ENCODE results near the gene ACTN3. TPM values are rescaled to one million over a fixed set of nuclear protein-coding genes. Genes with fewer than 3 reads are reported as not detected.

Gene ACTN3
- total and polyA plus RNA-seq, 4 donors: 3.0 TPM; not detected in 3

GRCh38 chr11:66548041-66548440 lies 1.3 kb downstream of the ACTN3 start:
- Histone ChIP-seq H3K36me3 (ENCODE audit: control insufficient read depth in 1 of 2, insufficient read depth in 2 of 2, low read length in 1 of 2) (no peaks in the 10 kb centered on the region), H3K27ac (ENCODE audit: low read depth in 1 of 2, low read length in 2 of 2) (no peak overlapping the region), H3K4me3 (ENCODE audit: low read length in 2 of 2) (no peak overlapping the region), H3K4me1 (ENCODE audit: control insufficient read depth in 1 of 2, insufficient read depth in 2 of 2, low read length in 2 of 2) (no peaks in the 10 kb centered on the region), H3K27me3 (ENCODE audit: control insufficient read depth in 1 of 2, insufficient read depth in 2 of 2, low read length in 1 of 2) (no peaks in the 10 kb centered on the region), H3K9me3 (ENCODE audit: control insufficient read depth, low read length) (no peaks in the 10 kb centered on the region)
- WGBS, 2 donors: 49 to 62% methylated on average over 11 of the region's 11 CpGs
- ATAC-seq (ENCODE audit: low FRiP score) (no peak), DNase-seq (no peak)
- intact Hi-C loops (cut with DNase I): no loop called here

- no peaks in the 10 kb centered on the region for H3K9me3 ChIP-seq (ENCODE audit: control insufficient read depth, low read length)
- intact Hi-C loops (cut with DNase I): no loop called here
Observed at GRCh38 chr11:66548774-66549630, 2.3 kb downstream of the ACTN3 start.

DNA sequence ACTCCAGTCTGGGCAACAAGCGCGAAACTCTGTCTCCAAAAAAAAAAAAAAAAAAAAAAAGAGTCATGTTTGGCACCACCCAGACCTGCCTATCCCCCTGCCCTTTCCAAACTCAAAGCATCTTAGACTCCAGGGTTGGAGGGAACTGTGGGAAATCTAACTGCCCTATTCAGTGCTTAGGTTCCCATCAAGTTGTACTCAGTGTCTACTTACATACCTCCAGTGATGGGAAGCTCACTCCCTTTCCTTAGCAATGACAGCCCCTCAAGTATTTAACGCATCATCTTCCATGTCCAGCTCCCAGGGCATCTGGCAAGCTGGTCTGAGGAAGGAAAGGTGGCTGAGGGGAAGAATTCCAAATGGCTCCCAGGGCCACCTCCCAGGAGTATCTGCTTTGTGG lies 3.0 kb downstream of the ACTN3 start:
- H3K27me3 ChIP-seq (ENCODE audit: control insufficient read depth in 1 of 2, insufficient read depth in 2 of 2, low read length in 1 of 2): no peaks in the 10 kb centered on the region
- WGBS, 2 donors: 93 to 97% methylated on average over 3 of the region's 3 CpGs
- H3K27ac ChIP-seq (ENCODE audit: low read depth in 1 of 2, low read length in 2 of 2): no peak overlapping the region
- no peaks in the 10 kb centered on the region for H3K9me3 ChIP-seq (ENCODE audit: control insufficient read depth, low read length)
- no peak for ATAC-seq (ENCODE audit: low FRiP score)
- intact Hi-C loops (cut with DNase I): no loop called here
- H3K36me3 ChIP-seq (ENCODE audit: control insufficient read depth in 1 of 2, insufficient read depth in 2 of 2, low read length in 1 of 2): no peaks in the 10 kb centered on the region
- H3K4me1 ChIP-seq (ENCODE audit: control insufficient read depth in 1 of 2, insufficient read depth in 2 of 2, low read length in 2 of 2): no peaks in the 10 kb centered on the region
- no peak overlapping the region for H3K4me3 ChIP-seq (ENCODE audit: low read length in 2 of 2)
- no peak for DNase-seq

More at GRCh38 chr11:66548774-66549630, 2.3 kb downstream of the ACTN3 start:
- no peaks in the 10 kb centered on the region for H3K27me3 ChIP-seq (ENCODE audit: control insufficient read depth in 1 of 2, insufficient read depth in 2 of 2, low read length in 1 of 2)
- DNase-seq: no peak
- no peak for ATAC-seq (ENCODE audit: low FRiP score)
- WGBS, 2 donors: 56 to 58% methylated on average over 16 of the region's 16 CpGs
- H3K4me1 ChIP-seq (ENCODE audit: control insufficient read depth in 1 of 2, insufficient read depth in 2 of 2, low read length in 2 of 2): no peaks in the 10 kb centered on the region
- no peaks in the 10 kb centered on the region for H3K36me3 ChIP-seq (ENCODE audit: control insufficient read depth in 1 of 2, insufficient read depth in 2 of 2, low read length in 1 of 2)
- no peak overlapping the region for H3K4me3 ChIP-seq (ENCODE audit: low read length in 2 of 2)
- H3K27ac ChIP-seq (ENCODE audit: low read depth in 1 of 2, low read length in 2 of 2): no peak overlapping the region

- ATAC-seq (ENCODE audit: low FRiP score) (no peak), DNase-seq (no peak)
- 92 to 96% methylated on average over 4 of the region's 4 CpGs for WGBS, 2 donors
- Histone ChIP-seq H3K4me1 (ENCODE audit: control insufficient read depth in 1 of 2, insufficient read depth in 2 of 2, low read length in 2 of 2) (no peaks in the 10 kb centered on the region), H3K27ac (ENCODE audit: low read depth in 1 of 2, low read length in 2 of 2) (no peak overlapping the region), H3K9me3 (ENCODE audit: control insufficient read depth, low read length) (no peaks in the 10 kb centered on the region), H3K36me3 (ENCODE audit: control insufficient read depth in 1 of 2, insufficient read depth in 2 of 2, low read length in 1 of 2) (no peaks in the 10 kb centered on the region), H3K4me3 (ENCODE audit: low read length in 2 of 2) (no peak overlapping the region), H3K27me3 (ENCODE audit: control insufficient read depth in 1 of 2, insufficient read depth in 2 of 2, low read length in 1 of 2) (no peaks in the 10 kb centered on the region)
- intact Hi-C loops (cut with DNase I): no loop called here
Observed at GRCh38 chr11:66550887-66551286, 4.2 kb downstream of the ACTN3 start.

- intact Hi-C loops (cut with DNase I): no loop called here
- no peak for DNase-seq
- H3K4me1 ChIP-seq (ENCODE audit: control insufficient read depth in 1 of 2, insufficient read depth in 2 of 2, low read length in 2 of 2): no peaks in the 10 kb centered on the region
- no peaks in the 10 kb centered on the region for H3K9me3 ChIP-seq (ENCODE audit: control insufficient read depth, low read length)
- no peaks in the 10 kb centered on the region for H3K27me3 ChIP-seq (ENCODE audit: control insufficient read depth in 1 of 2, insufficient read depth in 2 of 2, low read length in 1 of 2)
- no peaks in the 10 kb centered on the region for H3K36me3 ChIP-seq (ENCODE audit: control insufficient read depth in 1 of 2, insufficient read depth in 2 of 2, low read length in 1 of 2)
- H3K4me3 ChIP-seq (ENCODE audit: low read length in 2 of 2): no peak overlapping the region
- 82 to 83% methylated on average over 5 of the region's 5 CpGs for WGBS, 2 donors
- no peak overlapping the region for H3K27ac ChIP-seq (ENCODE audit: low read depth in 1 of 2, low read length in 2 of 2)
- no peak for ATAC-seq (ENCODE audit: low FRiP score)
Observed at GRCh38 chr11:66554602-66555001, 7.9 kb downstream of the ACTN3 start.

- no peak for DNase-seq
- no peaks in the 10 kb centered on the region for H3K36me3 ChIP-seq (ENCODE audit: control insufficient read depth in 1 of 2, insufficient read depth in 2 of 2, low read length in 1 of 2)
- no peaks in the 10 kb centered on the region for H3K4me1 ChIP-seq (ENCODE audit: control insufficient read depth in 1 of 2, insufficient read depth in 2 of 2, low read length in 2 of 2)
- H3K27ac ChIP-seq (ENCODE audit: low read depth in 1 of 2, low read length in 2 of 2): no peak overlapping the region
- no peaks in the 10 kb centered on the region for H3K27me3 ChIP-seq (ENCODE audit: control insufficient read depth in 1 of 2, insufficient read depth in 2 of 2, low read length in 1 of 2)
- no peaks in the 10 kb centered on the region for H3K9me3 ChIP-seq (ENCODE audit: control insufficient read depth, low read length)
- H3K4me3 ChIP-seq (ENCODE audit: low read length in 2 of 2): no peak overlapping the region
- intact Hi-C loops (cut with DNase I): no loop called here
- WGBS, 2 donors: 80 to 88% methylated on average over 3 of the region's 3 CpGs
- no peak for ATAC-seq (ENCODE audit: low FRiP score)
Observed at GRCh38 chr11:66555416-66555815, 8.7 kb downstream of the ACTN3 start.

GRCh38 chr11:66556086-66556485 lies 9.4 kb downstream of the ACTN3 start:
- no peaks in the 10 kb centered on the region for H3K27me3 ChIP-seq (ENCODE audit: control insufficient read depth in 1 of 2, insufficient read depth in 2 of 2, low read length in 1 of 2)
- H3K4me3 ChIP-seq (ENCODE audit: low read length in 2 of 2): no peak overlapping the region
- intact Hi-C loops (cut with DNase I): no loop called here
- no peak for DNase-seq
- WGBS, 2 donors: 78 to 80% methylated on average over 7 of the region's 7 CpGs
- no peak for ATAC-seq (ENCODE audit: low FRiP score)
- H3K9me3 ChIP-seq (ENCODE audit: control insufficient read depth, low read length): no peaks in the 10 kb centered on the region
- no peak overlapping the region for H3K27ac ChIP-seq (ENCODE audit: low read depth in 1 of 2, low read length in 2 of 2)
- no peaks in the 10 kb centered on the region for H3K36me3 ChIP-seq (ENCODE audit: control insufficient read depth in 1 of 2, insufficient read depth in 2 of 2, low read length in 1 of 2)
- no peaks in the 10 kb centered on the region for H3K4me1 ChIP-seq (ENCODE audit: control insufficient read depth in 1 of 2, insufficient read depth in 2 of 2, low read length in 2 of 2)

GRCh38 chr11:66557733-66558326 lies 11.1 kb downstream of the ACTN3 start:
- Histone ChIP-seq H3K36me3 (ENCODE audit: control insufficient read depth in 1 of 2, insufficient read depth in 2 of 2, low read length in 1 of 2) (no peaks in the 10 kb centered on the region), H3K4me3 (ENCODE audit: low read length in 2 of 2) (no peak overlapping the region), H3K4me1 (ENCODE audit: control insufficient read depth in 1 of 2, insufficient read depth in 2 of 2, low read length in 2 of 2) (no peaks in the 10 kb centered on the region), H3K9me3 (ENCODE audit: control insufficient read depth, low read length) (no peaks in the 10 kb centered on the region), H3K27me3 (ENCODE audit: control insufficient read depth in 1 of 2, insufficient read depth in 2 of 2, low read length in 1 of 2) (no peaks in the 10 kb centered on the region), H3K27ac (ENCODE audit: low read depth in 1 of 2, low read length in 2 of 2) (no peak overlapping the region)
- ATAC-seq (ENCODE audit: low FRiP score) (no peak), DNase-seq (no peak)
- 92 to 93% methylated on average over 24 of the region's 24 CpGs for WGBS, 2 donors
- intact Hi-C loops (cut with DNase I): no loop called here

Measured in aorta (tissue), 5 donors.